Left forelimb (tissue), 1 donor: ENCODE results near the gene USP24.
"Not testable (repeated sequence)": the region's sequence is repeated elsewhere in the genome, so short reads cannot be mapped to it uniquely, and the experiment has no call there.

Experiments used
- DNase-seq: peaks from one replicate; pipeline ENCODE4 v3.0.0-alpha.2; 2018; ENCODE audit warnings: low spot score

The USP24 gene

DNA sequence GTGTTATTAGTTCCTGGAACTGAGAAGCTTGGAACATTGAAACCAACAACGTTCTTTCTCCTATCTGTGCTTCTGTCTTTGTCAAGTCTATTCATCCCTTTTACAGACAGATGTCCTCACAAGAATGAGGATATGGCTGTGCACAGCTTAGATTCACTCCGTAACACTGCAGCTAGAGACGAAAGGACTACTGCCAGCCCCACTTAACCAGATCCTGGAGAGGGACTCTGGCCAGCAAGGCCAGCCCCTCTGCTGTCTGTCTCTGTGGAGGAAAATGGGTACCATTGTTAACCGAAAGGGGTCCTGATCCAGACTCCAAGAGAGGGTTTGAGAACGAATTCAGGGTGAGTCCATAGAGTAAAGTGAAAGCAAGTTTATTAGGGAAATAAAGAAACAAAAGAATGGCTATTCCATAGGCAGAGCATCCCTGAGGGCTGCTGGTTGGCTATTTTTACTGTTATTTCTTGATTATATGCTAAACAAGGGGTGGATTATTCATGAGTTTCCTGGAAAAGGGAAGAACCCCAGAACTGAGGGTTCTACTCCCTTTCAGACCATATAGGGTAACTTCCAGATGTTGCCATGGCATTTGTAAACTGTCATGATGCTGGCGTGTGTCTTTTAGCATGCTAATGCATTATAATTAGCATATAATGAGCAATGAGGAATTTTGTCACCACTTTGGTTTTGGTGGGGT lies 17.4 kb upstream of the USP24 start:
- no peak for DNase-seq

GRCh38 chr1:55231745-55232144 lies 16.6 kb upstream of the USP24 start:
- no peak for DNase-seq

DNA sequence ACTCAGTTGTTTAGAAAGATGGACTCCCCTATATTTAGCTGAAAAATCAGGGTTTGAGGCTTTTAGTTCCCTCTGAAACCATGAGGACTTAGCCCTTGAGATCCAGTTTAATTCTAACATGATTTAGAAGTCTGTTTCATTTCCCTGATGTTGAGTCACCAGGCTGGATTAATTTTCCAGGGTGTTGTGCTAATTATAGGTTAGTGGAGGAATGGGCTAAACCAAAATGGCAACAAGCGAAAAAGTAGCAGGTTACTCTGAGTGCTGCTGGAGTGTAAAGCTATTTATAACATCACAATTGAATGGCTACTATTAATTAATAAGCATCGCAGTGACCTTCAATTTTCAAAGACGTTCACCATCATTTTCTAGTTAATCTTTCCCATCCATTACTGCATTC lies 15.5 kb upstream of the USP24 start:
- DNase-seq, result no peak

- DNase-seq, result not testable (repeated sequence)
These were observed 14.6 kb upstream of the USP24 start for GRCh38 chr1:55229726-55230125.

DNA sequence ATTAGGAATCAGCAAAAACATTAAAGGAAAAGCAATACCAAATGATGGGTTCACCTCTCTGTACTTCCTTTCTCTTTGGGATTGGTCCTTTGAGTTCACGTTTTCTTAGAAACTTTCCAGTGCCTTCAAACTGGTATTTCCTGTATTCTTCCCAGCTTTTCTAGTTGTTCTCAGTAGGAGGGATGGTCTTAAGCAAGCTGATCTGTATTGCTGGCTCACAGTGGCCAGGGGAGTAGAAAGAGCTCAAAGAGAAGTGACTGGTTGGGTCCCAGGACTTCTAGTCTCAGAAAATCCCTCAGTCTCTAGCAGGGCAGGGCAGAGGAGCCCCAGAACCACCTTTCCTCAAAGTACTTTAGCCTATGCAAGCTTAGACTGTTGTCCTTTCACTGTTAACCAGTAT lies 10.1 kb upstream of the USP24 start:
- no peak for DNase-seq

DNA sequence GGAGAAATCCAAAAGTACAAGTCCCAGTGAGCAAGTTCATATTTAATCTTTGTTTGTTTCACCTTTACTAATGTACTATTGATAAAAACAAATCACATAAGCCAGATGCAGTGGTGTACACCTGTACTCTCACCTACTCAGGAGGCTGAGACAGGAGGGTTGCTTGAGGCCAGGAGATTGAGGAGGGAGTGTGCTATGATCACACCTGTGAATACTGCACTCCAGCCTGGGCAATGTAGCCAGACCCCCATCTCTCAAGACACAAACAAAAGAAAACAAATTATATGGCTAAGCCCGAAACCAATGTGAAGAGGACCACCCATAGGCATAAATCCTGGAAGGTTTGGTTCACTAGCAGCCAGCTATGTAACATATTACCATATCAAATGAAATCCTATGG lies 9.6 kb upstream of the USP24 start:
- DNase-seq, result no peak

DNA sequence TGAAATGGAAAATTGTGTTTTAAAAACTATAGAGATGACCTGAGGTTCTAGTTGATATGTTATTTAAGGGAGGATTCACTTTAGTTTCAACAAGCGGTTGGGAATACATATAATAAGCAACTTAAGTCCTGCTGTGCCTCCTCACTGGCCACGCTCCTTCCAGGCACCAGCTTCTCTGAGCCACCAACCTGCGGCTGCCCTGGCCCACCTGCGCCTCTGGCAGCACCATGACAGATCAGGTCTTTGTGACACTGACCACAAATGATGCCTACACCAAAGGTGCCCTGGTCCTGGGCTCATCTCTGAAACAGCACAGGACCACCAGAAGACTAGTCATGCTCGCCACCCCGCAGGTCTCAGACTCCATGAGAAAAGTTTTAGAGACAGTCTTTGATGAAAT lies 7.0 kb upstream of the USP24 start:
- DNase-seq, result no peak

DNA sequence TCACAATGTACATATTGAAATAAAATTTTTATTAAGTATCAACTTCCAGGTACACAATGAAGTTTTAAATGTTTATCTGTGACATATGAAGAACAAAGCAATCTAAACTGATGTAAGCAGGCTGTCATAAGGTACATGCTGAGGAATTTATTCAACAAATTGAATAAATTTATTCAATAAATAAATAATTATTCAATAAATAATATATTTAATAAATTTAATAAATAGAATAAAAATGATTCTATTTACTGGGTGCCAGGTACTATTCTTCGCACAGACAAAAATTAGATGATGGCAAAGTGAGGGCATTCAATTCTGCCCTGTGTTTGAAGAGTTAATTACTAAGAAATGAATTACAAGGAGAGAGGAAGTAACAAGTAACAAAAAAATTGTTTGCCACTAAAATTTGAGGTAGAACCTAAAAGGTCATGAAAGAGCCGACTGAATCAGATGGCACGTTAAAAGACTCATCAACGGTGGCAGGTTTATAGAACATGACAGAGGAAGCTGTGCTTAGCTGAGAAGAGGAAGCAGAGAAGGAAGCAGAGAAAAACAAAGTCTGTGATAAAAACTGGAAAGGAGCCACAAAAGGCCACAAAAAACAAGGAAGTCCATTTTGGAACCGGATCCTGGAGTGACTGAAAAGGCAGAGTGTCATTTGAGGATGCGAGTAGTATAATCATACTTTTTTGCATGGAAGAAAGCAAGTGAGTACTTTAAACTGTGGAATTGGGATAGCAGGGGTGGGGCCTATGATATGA lies 2.2 kb upstream of the USP24 start:
- DNase-seq, result no peak

DNA sequence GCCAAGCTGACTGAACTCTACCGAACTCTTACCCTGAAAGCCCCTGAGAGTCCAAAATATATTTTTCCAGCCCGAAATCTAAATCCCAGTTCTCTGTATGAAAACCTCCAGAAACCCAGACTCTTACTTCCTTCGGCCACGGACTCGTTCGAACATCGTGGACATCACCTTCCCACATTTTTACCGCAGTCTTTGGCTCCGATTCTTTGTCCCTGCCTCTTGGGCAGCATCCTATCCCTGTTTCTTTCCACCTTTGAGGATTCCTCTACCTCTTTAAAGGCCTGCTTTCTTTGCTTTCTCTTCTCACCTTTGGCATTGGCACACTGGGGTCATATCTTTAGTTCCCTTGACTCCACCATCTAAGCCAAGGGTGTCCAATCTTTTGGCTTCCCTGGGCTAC lies 932 bp upstream of the USP24 start:
- no peak for DNase-seq

- DNase-seq, result peak; percentile 77
These were observed 300 bp downstream of the USP24 start for GRCh38 chr1:55214934-55215193.

DNA sequence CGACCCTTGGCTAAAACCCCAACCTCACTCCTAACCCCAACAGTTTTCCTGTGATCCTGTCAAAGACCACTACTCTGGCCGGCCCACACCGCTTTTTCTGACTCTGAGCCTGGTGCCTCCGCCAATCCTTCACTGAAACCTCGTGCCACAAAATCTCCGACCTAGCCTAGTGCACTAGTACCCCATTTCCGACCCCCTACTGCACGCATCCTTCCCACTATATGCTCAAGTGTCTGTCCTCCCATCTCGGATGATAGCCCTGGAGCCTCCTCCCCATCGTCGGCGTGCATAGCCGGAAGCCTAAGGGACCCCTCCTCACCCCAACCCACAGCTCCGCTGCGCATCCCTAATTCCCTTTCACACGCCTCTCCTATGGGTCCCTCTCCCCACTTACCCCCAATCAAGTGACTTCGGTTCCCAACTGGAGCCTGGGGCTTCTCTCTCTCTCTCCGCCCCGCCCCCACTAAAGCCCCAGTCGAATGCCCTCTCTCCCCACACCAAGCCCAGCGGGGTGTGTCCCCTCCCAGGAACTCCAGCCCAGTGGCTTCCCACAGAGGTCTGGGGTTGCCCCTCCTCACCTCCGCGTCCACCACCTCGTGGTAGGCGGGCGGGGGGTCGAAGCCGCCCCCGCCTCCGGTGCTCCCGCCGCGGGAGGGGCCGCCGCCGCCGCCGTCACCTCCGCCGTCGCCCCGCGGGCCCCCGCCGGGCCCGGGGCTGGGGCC lies 791 bp downstream of the USP24 start:
- peak; percentile 69 for DNase-seq

GRCh38 chr1:55213885-55214211 lies 1.3 kb downstream of the USP24 start:
- no peak for DNase-seq

GRCh38 chr1:55213151-55213884 lies 1.8 kb downstream of the USP24 start:
- DNase-seq, result no peak

DNA sequence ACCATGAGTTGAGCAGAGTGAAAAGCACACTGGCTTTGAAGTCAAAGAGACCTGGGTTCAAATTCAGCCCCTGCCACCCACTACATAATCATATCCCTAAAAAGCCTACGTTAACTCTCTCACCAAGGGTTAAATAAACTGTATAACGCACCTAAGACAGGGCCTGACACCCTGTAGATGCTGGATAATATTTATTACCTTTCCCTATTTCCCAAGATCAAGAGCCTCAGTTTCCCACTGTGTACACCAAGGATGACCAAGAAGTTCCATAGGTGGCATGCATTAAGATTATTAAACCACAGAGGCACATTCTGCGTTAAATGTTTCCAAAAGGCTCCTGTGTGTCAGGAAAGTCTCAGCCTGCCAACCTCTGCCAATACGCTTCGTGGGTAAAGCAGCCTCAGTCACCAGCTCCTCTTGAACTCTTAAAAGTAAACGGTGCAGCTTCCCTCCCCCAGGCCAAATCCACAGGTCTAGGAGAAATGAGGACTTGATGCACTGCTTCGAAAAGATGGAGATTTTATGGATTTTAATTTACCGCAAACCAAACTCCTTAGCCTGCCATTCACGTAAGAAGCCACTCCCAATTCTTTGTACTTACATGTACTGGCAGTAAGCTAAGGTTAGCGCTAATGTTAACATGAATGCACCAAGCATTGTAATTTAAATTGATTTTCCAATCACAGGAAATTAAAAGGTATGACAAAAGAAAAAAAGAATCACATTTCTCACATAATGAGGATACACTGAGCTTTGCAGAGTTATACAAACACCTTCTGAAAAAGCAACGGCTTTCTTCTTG lies 2.6 kb downstream of the USP24 start:
- DNase-seq, result no peak

- no peak for DNase-seq
These were observed 3.3 kb downstream of the USP24 start for GRCh38 chr1:55211863-55212262.

DNA sequence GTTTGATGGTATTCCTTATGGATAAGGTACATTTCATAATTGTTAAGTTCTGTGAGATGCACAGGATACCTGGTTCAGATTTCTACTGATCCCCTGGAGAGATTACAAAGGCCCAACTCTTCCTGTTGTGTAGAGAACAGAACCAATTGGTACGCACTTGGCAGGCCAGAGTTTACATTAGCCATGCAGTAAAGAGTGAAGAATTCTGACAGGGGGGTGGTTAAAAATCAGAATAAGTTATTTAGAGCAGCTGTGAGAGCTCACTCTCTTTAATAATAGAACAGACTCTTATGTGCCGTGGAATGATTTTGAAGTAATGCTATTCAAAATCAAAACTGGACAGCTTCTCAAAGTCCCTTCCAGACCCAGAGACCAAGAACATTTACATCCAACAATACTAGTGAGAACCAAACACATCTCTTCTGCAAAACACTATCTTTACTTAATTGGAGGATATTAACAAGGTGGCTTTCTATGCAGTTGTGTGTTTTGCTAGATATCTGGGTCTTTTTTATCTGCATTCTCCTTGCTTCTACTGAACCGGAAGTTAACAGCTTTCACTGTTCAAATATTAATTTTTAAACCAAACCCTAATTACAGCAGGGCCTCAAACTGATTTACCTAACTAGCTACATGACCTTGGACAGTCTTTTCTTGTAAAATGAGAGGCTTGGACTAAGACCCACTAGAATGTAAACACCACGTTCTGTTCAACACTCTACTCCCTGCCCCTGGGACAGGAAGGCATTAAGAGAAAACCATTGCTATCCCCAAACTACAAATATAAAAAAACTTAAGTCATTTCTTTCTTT lies 4.0 kb downstream of the USP24 start:
- DNase-seq, result no peak

GRCh38 chr1:55209247-55209646 lies 5.9 kb downstream of the USP24 start:
- no peak for DNase-seq

DNA sequence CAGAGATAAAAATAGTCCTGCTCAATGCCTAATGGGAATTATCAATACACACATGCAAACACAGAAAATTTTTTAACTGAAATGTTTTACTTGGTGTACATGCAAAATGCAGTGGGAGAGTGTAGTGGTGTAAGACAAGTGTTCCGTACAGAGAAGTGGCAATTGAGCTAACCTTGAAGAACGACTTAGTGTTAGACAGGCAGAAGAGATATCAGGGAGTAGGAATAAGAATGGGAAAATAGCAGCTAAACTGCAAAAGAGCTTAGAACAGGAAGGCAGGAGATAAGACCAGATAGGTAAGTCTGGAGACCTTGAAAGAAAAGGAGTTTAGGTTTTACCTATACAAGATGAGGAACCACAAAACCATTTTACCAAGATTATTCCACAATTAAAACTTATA lies 9.0 kb downstream of the USP24 start:
- no peak for DNase-seq

DNA sequence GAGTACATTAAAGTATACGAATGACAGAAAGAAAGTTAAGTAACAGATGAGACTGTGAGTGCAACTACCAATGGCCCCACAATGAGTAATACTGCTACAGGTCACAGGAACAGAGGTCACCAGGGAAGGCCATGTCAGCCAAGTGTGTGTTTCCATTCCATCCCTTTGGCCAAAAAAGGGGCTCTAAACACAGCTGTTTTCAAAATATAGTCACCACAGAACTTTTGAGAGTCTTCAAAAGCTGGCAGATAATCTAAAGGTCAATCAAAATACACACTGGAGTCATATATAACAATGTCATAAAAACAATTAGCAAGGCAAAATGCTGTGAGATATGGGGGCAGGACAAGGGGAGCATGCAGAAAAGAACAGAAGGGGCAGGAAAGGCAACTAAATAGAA lies 10.2 kb downstream of the USP24 start:
- DNase-seq, result no peak

GRCh38 chr1:55203064-55203463 lies 12.1 kb downstream of the USP24 start:
- no peak for DNase-seq

GRCh38 chr1:55200667-55201066 lies 14.5 kb downstream of the USP24 start:
- DNase-seq, result no peak
